ENCODE data around the gene RNF144B.

Gene RNF144B

DNA sequence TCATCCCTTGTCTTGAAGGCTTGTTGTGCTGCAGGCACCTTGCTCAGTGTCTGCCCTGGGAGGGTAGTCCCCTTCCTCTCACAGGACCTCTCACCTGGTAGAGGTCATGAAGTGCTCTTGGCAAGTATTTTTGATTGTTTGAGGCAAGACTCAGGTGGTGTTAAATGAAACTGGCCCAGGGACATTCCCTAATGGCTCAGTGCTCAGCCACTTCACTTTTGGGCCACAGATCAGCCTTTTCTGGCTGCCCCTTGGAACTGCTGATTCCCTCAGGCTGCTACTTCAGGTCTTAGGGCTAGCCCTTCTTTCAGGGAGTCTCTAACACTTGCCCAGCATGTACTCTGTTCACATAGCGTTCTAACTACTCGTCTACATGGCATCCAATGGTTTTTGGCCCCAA, 111.3 kb downstream of the RNF144B start:
- no peak for TF ChIP-seq EZH2phosphoT487 (IDR thresholded peaks at IDR 0.05; ENCODE audit: borderline replicate concordance, low read length)
- TF ChIP-seq, protein P1, sequence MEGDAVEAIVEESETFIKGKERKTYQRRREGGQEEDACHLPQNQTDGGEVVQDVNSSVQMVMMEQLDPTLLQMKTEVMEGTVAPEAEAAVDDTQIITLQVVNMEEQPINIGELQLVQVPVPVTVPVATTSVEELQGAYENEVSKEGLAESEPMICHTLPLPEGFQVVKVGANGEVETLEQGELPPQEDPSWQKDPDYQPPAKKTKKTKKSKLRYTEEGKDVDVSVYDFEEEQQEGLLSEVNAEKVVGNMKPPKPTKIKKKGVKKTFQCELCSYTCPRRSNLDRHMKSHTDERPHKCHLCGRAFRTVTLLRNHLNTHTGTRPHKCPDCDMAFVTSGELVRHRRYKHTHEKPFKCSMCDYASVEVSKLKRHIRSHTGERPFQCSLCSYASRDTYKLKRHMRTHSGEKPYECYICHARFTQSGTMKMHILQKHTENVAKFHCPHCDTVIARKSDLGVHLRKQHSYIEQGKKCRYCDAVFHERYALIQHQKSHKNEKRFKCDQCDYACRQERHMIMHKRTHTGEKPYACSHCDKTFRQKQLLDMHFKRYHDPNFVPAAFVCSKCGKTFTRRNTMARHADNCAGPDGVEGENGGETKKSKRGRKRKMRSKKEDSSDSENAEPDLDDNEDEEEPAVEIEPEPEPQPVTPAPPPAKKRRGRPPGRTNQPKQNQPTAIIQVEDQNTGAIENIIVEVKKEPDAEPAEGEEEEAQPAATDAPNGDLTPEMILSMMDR (IDR thresholded peaks at IDR 0.05; ENCODE audit: low read depth, low read length, poor library complexity, severe bottlenecking): no peak
- Histone ChIP-seq H3K9me2 (replicated peaks; ENCODE audit: control insufficient read depth, low read length) (no peaks in the 10 kb centered on the region), H3K4me1 (ENCODE audit: control insufficient read depth, low read length) (peaks cover 15% of the 10 kb centered on the region), H4K20me1 (ENCODE audit: control insufficient read depth, insufficient read depth, low read depth, low read length) (no peaks in the 10 kb centered on the region), H3K9me3 (ENCODE audit: control insufficient read depth, insufficient read depth, low read length) (no peaks in the 10 kb centered on the region), H3K27ac (ENCODE audit: low read depth, low read length) (no peak overlapping the region), H3F3A (ENCODE audit: control insufficient read depth, insufficient read depth) (no peaks in the 10 kb centered on the region), H3K27me3 (ENCODE audit: control insufficient read depth, low read length) (no peaks in the 10 kb centered on the region), H3K36me3 (ENCODE audit: control insufficient read depth, low read length) (no peaks in the 10 kb centered on the region), H3K4me3 (ENCODE audit: low read length) (no peak overlapping the region), H3K79me2 (ENCODE audit: control insufficient read depth, low read length) (no peaks in the 10 kb centered on the region), H3K4me2 (ENCODE audit: low read length) (no peak overlapping the region)

DNA sequence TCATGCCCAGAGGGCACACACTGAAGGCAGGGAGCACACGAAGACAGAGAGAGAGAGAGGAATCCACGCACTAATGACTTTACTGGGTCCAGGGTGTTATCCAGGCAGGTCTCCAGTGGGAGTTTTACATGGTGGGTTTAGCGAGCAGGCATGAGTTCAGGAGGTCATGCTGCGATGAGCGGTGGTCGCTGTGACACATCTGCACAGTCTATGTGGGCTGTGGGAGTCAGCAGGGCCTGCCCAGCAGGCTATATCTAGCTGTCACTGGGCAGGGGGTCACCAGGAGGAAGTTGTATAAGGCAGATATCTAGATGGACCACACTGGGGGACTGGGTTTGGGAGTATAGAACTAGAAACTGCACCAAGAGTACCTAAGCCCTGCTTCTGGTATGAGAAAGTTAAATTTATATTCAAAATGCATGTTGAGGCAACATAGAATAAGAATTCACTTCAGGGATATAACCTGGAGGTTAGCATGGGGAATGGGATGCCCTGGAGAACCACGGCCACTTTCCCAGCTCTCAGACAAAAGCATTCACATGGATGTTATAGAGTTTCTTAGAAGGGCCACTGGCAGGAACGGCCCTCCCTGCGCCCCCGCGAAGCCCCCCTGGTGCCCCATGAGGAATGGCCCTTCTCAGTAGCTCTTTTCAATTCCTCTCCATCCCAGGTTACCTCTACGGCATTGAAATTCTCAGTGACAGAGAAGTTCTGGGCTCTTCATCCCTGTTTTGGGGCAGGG, 113.9 kb downstream of the RNF144B start:
- no peaks in the 10 kb centered on the region for H3F3A ChIP-seq (ENCODE audit: control insufficient read depth, insufficient read depth)
- H3K27me3 ChIP-seq (ENCODE audit: control insufficient read depth, low read length): no peaks in the 10 kb centered on the region
- H3K4me2 ChIP-seq (ENCODE audit: low read length): no peak overlapping the region
- TF ChIP-seq, protein P1 (IDR thresholded peaks at IDR 0.05; ENCODE audit: low read depth, low read length, poor library complexity, severe bottlenecking): no peak
- TF ChIP-seq EZH2phosphoT487 (IDR thresholded peaks at IDR 0.05; ENCODE audit: borderline replicate concordance, low read length): no peak
- no peaks in the 10 kb centered on the region for H3K79me2 ChIP-seq (ENCODE audit: control insufficient read depth, low read length)
- H3K9me3 ChIP-seq (ENCODE audit: control insufficient read depth, insufficient read depth, low read length): no peaks in the 10 kb centered on the region
- H3K36me3 ChIP-seq (ENCODE audit: control insufficient read depth, low read length): no peaks in the 10 kb centered on the region
- no peaks in the 10 kb centered on the region for H3K9me2 ChIP-seq (replicated peaks; ENCODE audit: control insufficient read depth, low read length)
- peaks cover 38% of the 10 kb centered on the region for H3K4me1 ChIP-seq (ENCODE audit: control insufficient read depth, low read length)
- H4K20me1 ChIP-seq (ENCODE audit: control insufficient read depth, insufficient read depth, low read depth, low read length): no peaks in the 10 kb centered on the region
- no peak overlapping the region for H3K27ac ChIP-seq (ENCODE audit: low read depth, low read length)
- no peak overlapping the region for H3K4me3 ChIP-seq (ENCODE audit: low read length)

DNA sequence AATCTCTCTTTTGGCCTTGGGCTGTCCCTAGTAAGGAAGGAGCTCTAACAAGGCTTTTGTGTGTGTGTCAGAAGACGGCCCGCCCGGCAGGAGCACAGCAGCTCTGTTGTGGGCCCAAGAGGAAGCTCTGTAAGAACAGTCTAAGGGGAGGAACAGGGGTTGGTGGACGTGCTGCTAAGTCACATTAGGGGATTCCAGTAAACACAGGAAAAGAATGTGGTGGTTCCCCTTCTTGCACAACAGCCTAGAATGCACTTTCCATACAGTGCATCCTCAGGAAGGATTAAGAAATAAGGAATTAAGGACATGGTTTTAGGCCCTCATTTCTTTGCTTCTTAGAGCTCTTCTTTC, 114.5 kb downstream of the RNF144B start:
- Histone ChIP-seq H3K4me3 (ENCODE audit: low read length) (no peak overlapping the region), H3K9me3 (ENCODE audit: control insufficient read depth, insufficient read depth, low read length) (no peaks in the 10 kb centered on the region), H3K36me3 (ENCODE audit: control insufficient read depth, low read length) (no peaks in the 10 kb centered on the region), H3K9me2 (replicated peaks; ENCODE audit: control insufficient read depth, low read length) (no peaks in the 10 kb centered on the region), H3K4me2 (ENCODE audit: low read length) (no peak overlapping the region), H3K4me1 (ENCODE audit: control insufficient read depth, low read length) (peaks cover 39% of the 10 kb centered on the region), H4K20me1 (ENCODE audit: control insufficient read depth, insufficient read depth, low read depth, low read length) (no peaks in the 10 kb centered on the region), H3K27me3 (ENCODE audit: control insufficient read depth, low read length) (no peaks in the 10 kb centered on the region), H3K27ac (ENCODE audit: low read depth, low read length) (no peak overlapping the region), H3K79me2 (ENCODE audit: control insufficient read depth, low read length) (no peaks in the 10 kb centered on the region), H3F3A (ENCODE audit: control insufficient read depth, insufficient read depth) (no peaks in the 10 kb centered on the region)
- no peak for TF ChIP-seq EZH2phosphoT487 (IDR thresholded peaks at IDR 0.05; ENCODE audit: borderline replicate concordance, low read length)
- TF ChIP-seq, protein P1 (IDR thresholded peaks at IDR 0.05; ENCODE audit: low read depth, low read length, poor library complexity, severe bottlenecking): no peak
